ENCODE results near the gene TMUB2.

TMUB2 gene

DNA sequence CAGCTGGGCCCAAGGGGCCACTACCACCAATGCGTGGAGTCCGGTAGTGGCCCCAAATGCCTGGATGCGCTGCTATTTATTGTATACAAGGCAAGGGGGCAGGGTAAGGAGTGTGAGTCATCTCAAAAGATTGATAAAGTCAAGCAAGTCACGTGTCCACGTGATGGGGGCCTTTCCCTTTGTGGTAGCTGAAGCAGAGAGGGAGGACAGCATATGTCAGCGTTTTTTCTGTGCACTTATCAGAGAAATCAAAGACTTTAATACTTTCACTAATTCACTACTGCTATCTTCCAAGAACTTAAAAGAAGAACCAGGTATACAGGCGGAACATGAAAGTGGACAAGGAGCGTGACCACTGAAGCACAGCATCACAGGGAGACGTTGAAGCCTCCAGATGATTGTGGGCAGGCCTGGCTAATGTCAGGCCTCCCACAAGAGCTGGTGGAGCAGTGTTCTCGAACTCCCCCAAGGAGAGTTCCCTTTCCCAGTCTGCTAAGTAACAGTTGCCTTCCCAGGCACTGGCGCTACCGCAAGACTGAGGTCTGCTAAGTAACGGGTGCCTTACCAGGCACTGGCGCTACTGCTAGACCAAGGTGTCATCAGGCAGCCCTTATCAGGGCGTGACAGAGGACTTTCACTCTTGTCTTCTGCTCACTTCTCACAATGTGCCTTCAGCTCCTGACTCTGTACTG, 27.1 kb upstream of the TMUB2 start:
- Histone ChIP-seq H3K27me3 (ENCODE audit: insufficient read depth, low read length, poor library complexity, severe bottlenecking) (no peaks in the 10 kb centered on the region), H3K79me2 (ENCODE audit: insufficient read depth, low read length) (no peaks in the 10 kb centered on the region), H4K20me1 (ENCODE audit: insufficient read depth, low read length, poor library complexity, severe bottlenecking) (no peaks in the 10 kb centered on the region), H2AFZ (ENCODE audit: low read length) (no peak overlapping the region), H3K9me3 (ENCODE audit: insufficient read depth, low read depth, low read length) (no peaks in the 10 kb centered on the region), H3F3A (ENCODE audit: low read depth) (no peaks in the 10 kb centered on the region), H3K4me1 (ENCODE audit: insufficient read depth, low read length, poor library complexity, severe bottlenecking) (no peaks in the 10 kb centered on the region), H3K9ac (ENCODE audit: low read depth, low read length, poor library complexity, severe bottlenecking) (no peak overlapping the region), H3K9me2 (replicated peaks; ENCODE audit: low read depth, low read length) (no peaks in the 10 kb centered on the region), H3K4me3 (ENCODE audit: low read length, poor library complexity, severe bottlenecking) (no peak overlapping the region), H3K36me3 (ENCODE audit: insufficient read depth, low read length) (peaks cover 36% of the 10 kb centered on the region; the same call in 1 of the 2 replicates), H3K4me2 (ENCODE audit: low read depth, low read length, poor library complexity, severe bottlenecking) (no peak overlapping the region)
- no peak for TF ChIP-seq EZH2phosphoT487 (IDR thresholded peaks at IDR 0.05; ENCODE audit: borderline replicate concordance)
- TF ChIP-seq, protein P1, sequence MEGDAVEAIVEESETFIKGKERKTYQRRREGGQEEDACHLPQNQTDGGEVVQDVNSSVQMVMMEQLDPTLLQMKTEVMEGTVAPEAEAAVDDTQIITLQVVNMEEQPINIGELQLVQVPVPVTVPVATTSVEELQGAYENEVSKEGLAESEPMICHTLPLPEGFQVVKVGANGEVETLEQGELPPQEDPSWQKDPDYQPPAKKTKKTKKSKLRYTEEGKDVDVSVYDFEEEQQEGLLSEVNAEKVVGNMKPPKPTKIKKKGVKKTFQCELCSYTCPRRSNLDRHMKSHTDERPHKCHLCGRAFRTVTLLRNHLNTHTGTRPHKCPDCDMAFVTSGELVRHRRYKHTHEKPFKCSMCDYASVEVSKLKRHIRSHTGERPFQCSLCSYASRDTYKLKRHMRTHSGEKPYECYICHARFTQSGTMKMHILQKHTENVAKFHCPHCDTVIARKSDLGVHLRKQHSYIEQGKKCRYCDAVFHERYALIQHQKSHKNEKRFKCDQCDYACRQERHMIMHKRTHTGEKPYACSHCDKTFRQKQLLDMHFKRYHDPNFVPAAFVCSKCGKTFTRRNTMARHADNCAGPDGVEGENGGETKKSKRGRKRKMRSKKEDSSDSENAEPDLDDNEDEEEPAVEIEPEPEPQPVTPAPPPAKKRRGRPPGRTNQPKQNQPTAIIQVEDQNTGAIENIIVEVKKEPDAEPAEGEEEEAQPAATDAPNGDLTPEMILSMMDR (conservative IDR thresholded peaks at IDR 0.05; ENCODE audit: low read length), result no peak

DNA sequence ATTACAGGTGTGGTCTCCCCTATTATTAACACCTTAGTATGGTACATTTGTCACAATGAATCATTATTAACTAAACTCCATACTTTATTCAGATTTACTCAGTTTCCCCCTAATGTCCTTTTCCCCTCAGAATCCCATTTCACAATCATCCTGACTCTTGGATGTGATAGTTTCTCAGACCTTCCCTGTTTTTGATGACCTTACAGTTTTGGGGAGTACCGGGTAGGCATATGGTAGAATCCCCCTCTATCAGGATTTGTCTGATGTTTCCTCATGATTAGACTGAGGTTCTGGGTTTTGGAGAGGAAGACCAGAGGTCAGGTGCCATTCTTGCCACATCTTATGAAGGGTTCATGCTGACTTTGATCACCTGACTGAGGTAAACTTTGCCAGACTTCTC, 22.3 kb upstream of the TMUB2 start:
- Histone ChIP-seq H2AFZ (ENCODE audit: low read length) (no peak overlapping the region), H3K36me3 (ENCODE audit: insufficient read depth, low read length) (peaks cover 11% of the 10 kb centered on the region; the same call in 1 of the 2 replicates), H3K9me2 (replicated peaks; ENCODE audit: low read depth, low read length) (no peaks in the 10 kb centered on the region), H3K27me3 (ENCODE audit: insufficient read depth, low read length, poor library complexity, severe bottlenecking) (no peaks in the 10 kb centered on the region), H3F3A (ENCODE audit: low read depth) (no peaks in the 10 kb centered on the region), H3K9ac (ENCODE audit: low read depth, low read length, poor library complexity, severe bottlenecking) (no peak overlapping the region), H3K4me1 (ENCODE audit: insufficient read depth, low read length, poor library complexity, severe bottlenecking) (peaks cover 3% of the 10 kb centered on the region), H3K9me3 (ENCODE audit: insufficient read depth, low read depth, low read length) (no peaks in the 10 kb centered on the region), H3K79me2 (ENCODE audit: insufficient read depth, low read length) (no peaks in the 10 kb centered on the region), H3K4me3 (ENCODE audit: low read length, poor library complexity, severe bottlenecking) (no peak overlapping the region), H4K20me1 (ENCODE audit: insufficient read depth, low read length, poor library complexity, severe bottlenecking) (no peaks in the 10 kb centered on the region), H3K4me2 (ENCODE audit: low read depth, low read length, poor library complexity, severe bottlenecking) (no peak overlapping the region)
- no peak for TF ChIP-seq EZH2phosphoT487 (IDR thresholded peaks at IDR 0.05; ENCODE audit: borderline replicate concordance)
- TF ChIP-seq, protein P1 (conservative IDR thresholded peaks at IDR 0.05; ENCODE audit: low read length), result no peak

DNA sequence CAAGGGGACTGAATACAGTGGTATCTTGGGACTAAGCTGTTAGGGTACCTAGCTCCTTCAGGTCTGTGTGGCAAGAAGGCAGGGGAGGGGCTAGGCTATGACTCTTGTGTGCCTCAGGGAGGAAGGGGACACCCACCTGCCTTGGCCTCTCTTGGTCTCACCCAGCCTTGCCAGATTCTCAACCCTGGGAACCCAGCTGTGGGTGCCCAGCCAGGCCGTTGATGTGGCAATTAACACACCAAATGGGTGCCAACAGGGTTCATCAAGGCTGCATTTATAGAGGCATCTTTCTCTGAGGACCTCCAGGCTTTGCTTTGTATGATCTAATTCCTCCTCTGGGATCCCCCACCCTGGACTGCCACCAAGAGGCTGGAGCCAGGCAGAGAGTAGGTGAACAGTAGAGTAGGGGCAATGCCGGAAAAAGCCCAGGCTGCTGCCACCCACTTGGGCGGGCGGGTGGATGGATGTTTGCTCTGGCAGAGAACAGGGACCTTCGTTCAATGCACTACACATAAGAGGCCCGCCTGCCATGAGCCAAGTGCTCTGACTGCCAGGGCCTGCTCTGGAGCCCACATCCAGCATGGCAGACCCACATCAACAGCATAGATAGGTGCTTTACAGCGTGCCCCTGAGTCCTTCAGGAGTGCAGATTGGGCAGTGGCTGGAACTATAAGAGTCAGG, 19.5 kb upstream of the TMUB2 start:
- Histone ChIP-seq H3K27me3 (ENCODE audit: insufficient read depth, low read length, poor library complexity, severe bottlenecking) (no peaks in the 10 kb centered on the region), H3K9ac (ENCODE audit: low read depth, low read length, poor library complexity, severe bottlenecking) (no peak overlapping the region), H3K79me2 (ENCODE audit: insufficient read depth, low read length) (no peaks in the 10 kb centered on the region), H3K4me3 (ENCODE audit: low read length, poor library complexity, severe bottlenecking) (no peak overlapping the region), H3K36me3 (ENCODE audit: insufficient read depth, low read length) (no peaks in the 10 kb centered on the region), H3K4me2 (ENCODE audit: low read depth, low read length, poor library complexity, severe bottlenecking) (no peak overlapping the region), H2AFZ (ENCODE audit: low read length) (no peak overlapping the region), H3K4me1 (ENCODE audit: insufficient read depth, low read length, poor library complexity, severe bottlenecking) (peaks cover 3% of the 10 kb centered on the region), H3F3A (ENCODE audit: low read depth) (no peaks in the 10 kb centered on the region), H3K9me2 (replicated peaks; ENCODE audit: low read depth, low read length) (no peaks in the 10 kb centered on the region), H3K9me3 (ENCODE audit: insufficient read depth, low read depth, low read length) (no peaks in the 10 kb centered on the region), H4K20me1 (ENCODE audit: insufficient read depth, low read length, poor library complexity, severe bottlenecking) (no peaks in the 10 kb centered on the region)
- no peak for TF ChIP-seq EZH2phosphoT487 (IDR thresholded peaks at IDR 0.05; ENCODE audit: borderline replicate concordance)
- TF ChIP-seq, protein P1 (conservative IDR thresholded peaks at IDR 0.05; ENCODE audit: low read length), result no peak

Data from Loucy (cell line).